Endothelial cell of umbilical vein (primary cell): ENCODE measurements around the gene B4GALNT3. TPM values are rescaled to one million over a fixed set of nuclear protein-coding genes. Genes with fewer than 3 reads are reported as not detected.

Source experiments
- BruUV-seq: library from RNA; stranded (reverse); fragments of 400-500 nt; replicated peaks from 2 replicates; lab custom pipeline; 2021; lab: Mats Ljungman, UMichigan
- CTCF ChIA-PET: fragments of 300-600, 350-600 bp; sonication (Branson Sonifier 250); formaldehyde crosslinking; loops from one replicate; lab custom pipeline; 2021; ENCODE audit warnings: antibody characterized with exemption, inconsistent platforms; lab: Charles Lee
- POLR2A ChIA-PET: fragments of 300-600, 350-600 bp; sonication (Branson Sonifier 250); formaldehyde crosslinking; loops from one replicate; lab custom pipeline; 2021; ENCODE audit warnings: antibody characterized with exemption, inconsistent platforms; lab: Charles Lee
- DNase-seq: peaks from one replicate; pipeline ENCODE4 v3.0.0-alpha.2; 2011; ENCODE audit warnings: low read depth, low spot score
- FAIRE-seq: peaks from 2 replicates; lab custom pipeline; 2011; peaks lifted over from hg19 to GRCh38; lab: Jason Lieb, UNC
- H2AFZ ChIP-seq: 2 replicates; pipeline ENCODE4 v1.6.0; 2012; ENCODE audit warnings: low read depth, low read length, control low read depth, inconsistent platforms
- H3K27ac ChIP-seq: 2 replicates; pipeline ENCODE4 v1.5.1; 2011; ENCODE audit warnings: low read depth, mild to moderate bottlenecking, control low read depth, low read length, moderate library complexity; ENCODE audit not compliant: insufficient read depth
- H3K27me3 ChIP-seq, 2 experiments: 2 replicates each; pipeline versions ENCODE4 v1.6.0 to v1.6.1; 2011; ENCODE audit warnings: low read length in 2 of 2, mixed read lengths in 1 of 2; ENCODE audit not compliant: control insufficient read depth in 2 of 2, insufficient read depth in 2 of 2
- H3K36me3 ChIP-seq, 2 experiments: 2 replicates in 1 of 2; 3 replicates in 1 of 2; pipeline ENCODE4 v1.5.1; 2011; ENCODE audit warnings: low read length in 2 of 2, mild to moderate bottlenecking in 1 of 2, moderate library complexity in 1 of 2; ENCODE audit not compliant: control insufficient read depth in 2 of 2, insufficient read depth in 2 of 2; ENCODE audit errors: extremely low read depth in 1 of 2
- H3K4me1 ChIP-seq: 3 replicates; pipeline ENCODE4 v1.5.1; 2011; ENCODE audit warnings: mild to moderate bottlenecking, low read length; ENCODE audit not compliant: control insufficient read depth, insufficient read depth; ENCODE audit errors: extremely low read depth
- H3K4me2 ChIP-seq: 2 replicates; pipeline ENCODE4 v1.6.1; 2011; ENCODE audit warnings: low read length, control low read depth, mixed read lengths; ENCODE audit not compliant: insufficient read depth
- H3K4me3 ChIP-seq, 3 experiments: fragments of 200-600 bp in 1 of 3; sonication (generic), shearing (Covaris generic) in 1 of 3; replicated peaks in 1 of 3; 2 replicates each; pipeline ENCODE4 v1.5.1; 2011 to 2016; ENCODE audit warnings: control low read depth in 3 of 3, low read length in 3 of 3, mild to moderate bottlenecking in 2 of 3, inconsistent platforms in 1 of 3, low read depth in 1 of 3, moderate library complexity in 1 of 3; ENCODE audit not compliant: insufficient read depth in 1 of 3
- H3K79me2 ChIP-seq: 2 replicates; pipeline ENCODE4 v1.6.0; 2012; ENCODE audit warnings: low read length, inconsistent platforms; ENCODE audit not compliant: control insufficient read depth, insufficient read depth
- H3K9ac ChIP-seq: replicated peaks from 2 replicates; pipeline ENCODE3; 2011; ENCODE audit warnings: low read length, control low read depth; ENCODE audit not compliant: insufficient read depth; ENCODE audit errors: extremely low read depth
- H3K9me1 ChIP-seq: replicated peaks from 3 replicates; pipeline ENCODE4 v1.6.0; 2011; ENCODE audit warnings: mild to moderate bottlenecking, low read length; ENCODE audit not compliant: control insufficient read depth, insufficient read depth; ENCODE audit errors: extremely low read depth
- H3K9me3 ChIP-seq: replicated peaks from 2 replicates; pipeline ENCODE4 v1.5.1; 2012; ENCODE audit warnings: low read length, inconsistent platforms; ENCODE audit not compliant: control insufficient read depth, insufficient read depth
- H4K20me1 ChIP-seq: replicated peaks from 2 replicates; pipeline ENCODE3; 2011; ENCODE audit warnings: mild to moderate bottlenecking, low read length; ENCODE audit not compliant: control insufficient read depth, insufficient read depth; ENCODE audit errors: extremely low read depth
- CTCF ChIP-seq, 2 donors: IDR thresholded peaks; 1 replicate in 1 of 2; 2 replicates in 1 of 2; pipeline ENCODE4 v1.5.1; 2011; ENCODE audit warnings: low read length in 2 of 2, mild to moderate bottlenecking in 2 of 2, moderate library complexity in 2 of 2, control low read depth in 1 of 2, inconsistent platforms in 1 of 2, low read depth in 1 of 2; ENCODE audit not compliant: insufficient read depth in 1 of 2; ENCODE audit errors: extremely low read depth in 1 of 2
- EZH2 ChIP-seq: IDR thresholded peaks from 2 replicates; pipeline ENCODE4 v1.6.1; 2012; ENCODE audit warnings: borderline replicate concordance, low read depth, mild to moderate bottlenecking, moderate library complexity, low read length, inconsistent platforms; ENCODE audit not compliant: severe bottlenecking
- FOS ChIP-seq: IDR thresholded peaks from 2 replicates; pipeline ENCODE4 v1.6.1; 2011; ENCODE audit warnings: mild to moderate bottlenecking, low read length, moderate library complexity, borderline replicate concordance; ENCODE audit not compliant: insufficient read depth
- JUN ChIP-seq: IDR thresholded peaks from 2 replicates; pipeline ENCODE4 v1.6.1; 2011; ENCODE audit warnings: borderline replicate concordance, low read depth; ENCODE audit not compliant: insufficient read length, insufficient read depth
- MYC ChIP-seq: IDR thresholded peaks from one replicate; pipeline ENCODE4 v1.6.1; 2011; ENCODE audit warnings: mild to moderate bottlenecking, low read depth, low read length
- POLR2A ChIP-seq: IDR thresholded peaks from 2 replicates; pipeline ENCODE4 v1.6.1; 2012; ENCODE audit warnings: low read depth, mild to moderate bottlenecking, control low read depth, low read length
- dilution Hi-C: fragments of 300-500 bp; cut with MboI; formaldehyde crosslinking; loops from one replicate; pipeline ENCODE4 v1.15.0; 2019; ENCODE audit warnings: low sequenced_read_pairs; ENCODE audit not compliant: extremely low pct_ligation_motif_present
- intact Hi-C: fragments of 100-400 bp; cut with micrococcal nuclease; formaldehyde crosslinking; loops from one replicate; pipeline ENCODE4 v1.10.0; 2022
- polyA plus RNA-seq, 4 experiments: library from polyadenylated mRNA; depleted of rRNA in 3 of 4; stranded (reverse) in 3 of 4; unstranded in 1 of 4; fragments of >200 nt; gene quantifications; 2 replicates each; pipeline versions ENCODE4 v1.2.1 to v1.2.3, GENCODE V29; 2011 to 2012; ENCODE audit warnings: missing spikeins in 1 of 4
- total RNA-seq: library from RNA; stranded (reverse); gene quantifications from 2 replicates; pipeline ENCODE4 v1.2.3, GENCODE V29; 2021

Gene B4GALNT3
- total and polyA plus RNA-seq, 2 donors (not counting 3 experiments of a cell fraction or from before 2014, with no cell fraction given) = 0.07 TPM; not detected in 1

- no TSS peak for BruUV-seq
- dilution Hi-C loops = no loop called here
These were observed 92.7 kb downstream of the B4GALNT3 start for GRCh38 chr12:552466-552865.

GRCh38 chr12:553216-554000 is 93.7 kb downstream of the B4GALNT3 start:
- CTCF ChIA-PET = interaction anchor here (1.4 kb wide), 1 partner anchor 111 kb away, joined by 6 read pairs; no protein-coding TSS in a partner anchor
- BruUV-seq = no TSS peak
- DNase-seq = no peak
- Histone ChIP-seq H3K9ac (no peak overlapping the region), H3K4me2 (no peak overlapping the region), H2AFZ (no peak overlapping the region), H3K27me3 (peaks cover 0 to 9% of the 10 kb centered on the region in 2 experiments), H3K4me3 (no peak overlapping the region), H3K36me3 (no peaks in the 10 kb centered on the region), H4K20me1 (no peaks in the 10 kb centered on the region), H3K9me3 (no peaks in the 10 kb centered on the region), H3K9me1 (no peaks in the 10 kb centered on the region), H3K27ac (no peak overlapping the region), H3K4me1 (no peaks in the 10 kb centered on the region), H3K79me2 (no peaks in the 10 kb centered on the region)
- intact Hi-C loops = no loop called here
- POLR2A ChIA-PET = no interaction called here
- dilution Hi-C loops = no loop called here
- no peak for FAIRE-seq
- TF ChIP-seq CTCF (IDR thresholded peaks at IDR 0.05; ENCODE audit: extremely low read depth in 1 of 2, insufficient read depth in 1 of 2, low read depth in 1 of 2, low read length in 2 of 2) (no peak), JUN (no peak), FOS (no peak), MYC (no peak), EZH2 (no peak), POLR2A (no peak)

More at GRCh38 chr12:552466-552865, 92.7 kb downstream of the B4GALNT3 start:
- intact Hi-C loops = no loop called here
- Histone ChIP-seq H3K27me3 (peaks cover 0 to 11% of the 10 kb centered on the region in 2 experiments), H3K79me2 (no peaks in the 10 kb centered on the region), H3K9ac (no peak overlapping the region), H3K4me3 (no peak overlapping the region), H3K36me3 (no peaks in the 10 kb centered on the region), H3K27ac (no peak overlapping the region), H3K4me1 (no peaks in the 10 kb centered on the region), H3K9me1 (no peaks in the 10 kb centered on the region), H4K20me1 (no peaks in the 10 kb centered on the region), H3K9me3 (no peaks in the 10 kb centered on the region), H2AFZ (no peak overlapping the region), H3K4me2 (no peak overlapping the region)
- FAIRE-seq = no peak
- TF ChIP-seq POLR2A = no peak
- TF ChIP-seq FOS = no peak
- TF ChIP-seq JUN = no peak
- no peak for TF ChIP-seq EZH2
- ChIA-PET POLR2A (no interaction called here), CTCF (interaction anchor here (1.6 to 2.5 kb wide), 2 partner anchors 97 to 110 kb away, joined by 3 to 26 read pairs; no protein-coding TSS in a partner anchor)
- DNase-seq = no peak
